Parathyroid adenoma (tissue), 2 donors: Measurements from ENCODE around the gene ACKR4.

Source experiments
- H2AFZ ChIP-seq: fragments of 300-600 bp; sonication (generic); one replicate; pipeline ENCODE4 v1.7.0; 2017; ENCODE audit warnings: antibody characterized with exemption, mild to moderate bottlenecking
- H3K27ac ChIP-seq: fragments of 300-600 bp; sonication (generic); one replicate; pipeline ENCODE4 v1.7.0; 2017
- H3K27me3 ChIP-seq: fragments of 300-600 bp; sonication (generic); one replicate; pipeline ENCODE4 v1.7.0; 2017; ENCODE audit warnings: low read length; ENCODE audit not compliant: control insufficient read depth, insufficient read depth
- H3K36me3 ChIP-seq: fragments of 300-600 bp; sonication (generic); one replicate; pipeline ENCODE4 v1.7.0; 2017; ENCODE audit warnings: low read length; ENCODE audit not compliant: control insufficient read depth, insufficient read depth
- H3K4me1 ChIP-seq: fragments of 300-600 bp; sonication (generic); one replicate; pipeline ENCODE4 v1.7.0; 2017; ENCODE audit warnings: control low read depth
- H3K4me2 ChIP-seq: fragments of 300-600 bp; sonication (generic); one replicate; pipeline ENCODE4 v1.7.0; 2017; ENCODE audit warnings: low read length
- H3K4me3 ChIP-seq: fragments of 300-600 bp; sonication (generic); one replicate; pipeline ENCODE4 v1.7.0; 2017; ENCODE audit warnings: low read depth, low read length
- H3K79me2 ChIP-seq: fragments of 300-600 bp; sonication (generic); one replicate; pipeline ENCODE4 v1.7.0; 2017; ENCODE audit warnings: control low read depth
- H3K9ac ChIP-seq: fragments of 300-600 bp; sonication (generic); one replicate; pipeline ENCODE4 v1.7.0; 2017; ENCODE audit warnings: mild to moderate bottlenecking
- H3K9me3 ChIP-seq: fragments of 300-600 bp; sonication (generic); one replicate; pipeline ENCODE4 v1.7.0; 2017; ENCODE audit warnings: low read length; ENCODE audit not compliant: control insufficient read depth
- TF ChIP-seq, protein P1 (sequence below): fragments of 300-600 bp; sonication (generic); IDR thresholded peaks from one replicate; pipeline ENCODE4 v1.7.0; 2017; ENCODE audit warnings: antibody characterized with exemption, mild to moderate bottlenecking
- donor health status: primary hyperparathyroidism.

The ACKR4 gene

GRCh38 chr3:132596816-132597433, at the start of gene ACKR4:
ACKR4 (plus strand) TSS chr3:132597270; CDS start chr3:132600398, 3,128 bp downstream.
- no peak within 1 kb of the TSS for H3K4me3 ChIP-seq
- no peaks in the 10 kb centered on the region for H3K9me3 ChIP-seq
- no peak within 1 kb of the TSS for H3K4me2 ChIP-seq
- no peak within 1 kb of the TSS for H3K27ac ChIP-seq
- H3K27me3 ChIP-seq: no peaks in the 10 kb centered on the region
- no peak within 1 kb of the TSS for H2AFZ ChIP-seq
- no peaks in the 10 kb centered on the region for H3K79me2 ChIP-seq
- H3K9ac ChIP-seq: no peak within 1 kb of the TSS
- TF ChIP-seq, protein P1, sequence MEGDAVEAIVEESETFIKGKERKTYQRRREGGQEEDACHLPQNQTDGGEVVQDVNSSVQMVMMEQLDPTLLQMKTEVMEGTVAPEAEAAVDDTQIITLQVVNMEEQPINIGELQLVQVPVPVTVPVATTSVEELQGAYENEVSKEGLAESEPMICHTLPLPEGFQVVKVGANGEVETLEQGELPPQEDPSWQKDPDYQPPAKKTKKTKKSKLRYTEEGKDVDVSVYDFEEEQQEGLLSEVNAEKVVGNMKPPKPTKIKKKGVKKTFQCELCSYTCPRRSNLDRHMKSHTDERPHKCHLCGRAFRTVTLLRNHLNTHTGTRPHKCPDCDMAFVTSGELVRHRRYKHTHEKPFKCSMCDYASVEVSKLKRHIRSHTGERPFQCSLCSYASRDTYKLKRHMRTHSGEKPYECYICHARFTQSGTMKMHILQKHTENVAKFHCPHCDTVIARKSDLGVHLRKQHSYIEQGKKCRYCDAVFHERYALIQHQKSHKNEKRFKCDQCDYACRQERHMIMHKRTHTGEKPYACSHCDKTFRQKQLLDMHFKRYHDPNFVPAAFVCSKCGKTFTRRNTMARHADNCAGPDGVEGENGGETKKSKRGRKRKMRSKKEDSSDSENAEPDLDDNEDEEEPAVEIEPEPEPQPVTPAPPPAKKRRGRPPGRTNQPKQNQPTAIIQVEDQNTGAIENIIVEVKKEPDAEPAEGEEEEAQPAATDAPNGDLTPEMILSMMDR: no peak
- no peaks in the 10 kb centered on the region for H3K36me3 ChIP-seq
- H3K4me1 ChIP-seq: peaks cover 7% of the 10 kb centered on the region

DNA sequence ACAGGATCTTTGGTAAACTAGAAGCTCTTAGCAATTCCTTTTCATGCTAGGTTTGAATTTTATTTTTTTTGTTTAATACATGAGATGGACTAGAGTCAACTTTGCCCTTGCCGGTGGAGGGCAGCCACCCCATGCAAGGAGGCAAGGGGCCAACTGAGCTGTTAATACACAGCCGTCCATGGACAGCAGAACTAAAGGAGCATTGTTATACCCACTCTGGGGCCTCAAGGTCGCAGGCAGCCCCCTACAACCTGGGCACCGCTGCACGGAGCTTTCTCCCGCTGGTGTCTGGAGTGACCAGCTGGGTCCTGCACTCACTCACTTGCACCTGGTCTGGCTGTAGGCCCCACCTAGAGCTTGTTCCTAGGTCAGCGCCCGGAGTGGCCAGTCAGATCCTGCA, 47.9 kb upstream of the ACKR4 start:
- H3K9me3 ChIP-seq: no peaks in the 10 kb centered on the region
- no peaks in the 10 kb centered on the region for H3K36me3 ChIP-seq
- H3K4me1 ChIP-seq: peaks cover 5% of the 10 kb centered on the region
- H3K4me3 ChIP-seq: no peak overlapping the region
- no peak overlapping the region for H2AFZ ChIP-seq
- no peaks in the 10 kb centered on the region for H3K79me2 ChIP-seq
- no peak overlapping the region for H3K9ac ChIP-seq
- TF ChIP-seq, protein P1: no peak
- no peak overlapping the region for H3K27ac ChIP-seq
- H3K4me2 ChIP-seq: no peak overlapping the region
- no peaks in the 10 kb centered on the region for H3K27me3 ChIP-seq

- H3K27me3 ChIP-seq: no peaks in the 10 kb centered on the region
- H3K4me1 ChIP-seq: peaks cover 5% of the 10 kb centered on the region
- H3K9ac ChIP-seq: no peak overlapping the region
- H3K36me3 ChIP-seq: no peaks in the 10 kb centered on the region
- no peak overlapping the region for H2AFZ ChIP-seq
- no peak overlapping the region for H3K4me3 ChIP-seq
- TF ChIP-seq, protein P1: no peak
- H3K79me2 ChIP-seq: no peaks in the 10 kb centered on the region
- no peaks in the 10 kb centered on the region for H3K9me3 ChIP-seq
- no peak overlapping the region for H3K4me2 ChIP-seq
- H3K27ac ChIP-seq: no peak overlapping the region
These were observed 47.0 kb upstream of the ACKR4 start for GRCh38 chr3:132549890-132550578.

GRCh38 chr3:132550579-132551305, 46.3 kb upstream of the ACKR4 start:
- TF ChIP-seq, protein P1: no peak
- Histone ChIP-seq H3K9ac (no peak overlapping the region), H3K9me3 (no peaks in the 10 kb centered on the region), H3K36me3 (no peaks in the 10 kb centered on the region), H3K4me2 (no peak overlapping the region), H3K4me3 (no peak overlapping the region), H3K4me1 (peaks cover 5% of the 10 kb centered on the region), H3K79me2 (no peaks in the 10 kb centered on the region), H3K27me3 (no peaks in the 10 kb centered on the region), H2AFZ (no peak overlapping the region), H3K27ac (no peak overlapping the region)
